K562 (cell line): Measurements from ENCODE around the gene FGF22. TPM values are rescaled to one million over a fixed set of nuclear protein-coding genes. Genes with fewer than 3 reads are reported as not detected.

ENCODE experiments used
- CBX1 ChIP-seq: sonication (generic); IDR thresholded peaks from 2 replicates; pipeline ENCODE4 v1.6.1; 2016; ENCODE audit warnings: antibody characterized with exemption, low read depth, mild to moderate bottlenecking
- CSDE1 ChIP-seq, 2 experiments: fragments of 450-650 bp; IDR thresholded peaks; 2 replicates each; pipeline ENCODE4 v1.6.1; 2016; ENCODE audit warnings: mild to moderate bottlenecking in 1 of 2
- ELF1 ChIP-seq: fragments of 200-800 bp; sonication (Bioruptor generic); IDR thresholded peaks from 2 replicates; pipeline ENCODE4 v1.6.1; 2016; ENCODE audit warnings: missing genetic modification characterization, missing compliant biosample characterization
- ETV5 ChIP-seq: sonication (generic); formaldehyde crosslinking; IDR thresholded peaks from 2 replicates; pipeline ENCODE4 v1.4.0; 2020; ENCODE audit warnings: low read depth, mild to moderate bottlenecking, missing genetic modification reagents
- HDAC1 ChIP-seq, 2 experiments: fragments of 450-650 bp; IDR thresholded peaks; 2 replicates each; pipeline ENCODE4 v1.6.1; 2016 to 2017; ENCODE audit warnings: inconsistent platforms in 1 of 2, mild to moderate bottlenecking in 1 of 2, moderate library complexity in 1 of 2
- XRCC5 ChIP-seq: fragments of 200-400 bp; formaldehyde crosslinking; IDR thresholded peaks from 2 replicates; pipeline ENCODE4 v1.6.1; 2017; ENCODE audit warnings: low read depth, mild to moderate bottlenecking, low read length
- ZFPM2 ChIP-seq: fragments of 250-450 bp; sonication (Bioruptor Pico); IDR thresholded peaks from 2 replicates; pipeline ENCODE4 v1.5.1; 2022; ENCODE audit warnings: mild to moderate bottlenecking
- ZNF347 ChIP-seq: fragments of 450-650 bp; formaldehyde crosslinking; IDR thresholded peaks from 2 replicates; pipeline ENCODE4 v1.4.0; 2020; ENCODE audit warnings: low read depth, mild to moderate bottlenecking, moderate library complexity
- ZNF407 ChIP-seq: fragments of 450-650 bp; IDR thresholded peaks from 2 replicates; pipeline ENCODE4 v1.6.1; 2016; ENCODE audit warnings: low read depth
- polyA plus RNA-seq, 8 experiments: library from polyadenylated mRNA; depleted of rRNA in 4 of 8; stranded (reverse) in 5 of 8; unstranded in 3 of 8; fragments of >200 nt; fragmentation: Nextera tagmentation in 2 of 8; fragmentation: Illumina TruSeq in 1 of 8; extraction: Ambion mirVana in 2 of 8; extraction: Trizol in 1 of 8; gene quantifications; 2 replicates each; pipeline versions ENCODE4 v1.2.1 to v1.2.3, GENCODE V29; 2011 to 2014; ENCODE audit warnings: inconsistent platforms in 1 of 8, missing spikeins in 1 of 8
- total RNA-seq, 7 experiments: library from RNA; depleted of rRNA in 6 of 7; stranded (reverse); fragments of >200 nt in 6 of 7; fragmentation: Illumina TruSeq in 2 of 7; extraction: Trizol in 2 of 7; gene quantifications; 2 replicates each; pipeline versions ENCODE4 v1.2.1 to v1.2.3, GENCODE V29; 2011 to 2021; ENCODE audit warnings: low replicate concordance in 1 of 7
- TF ChIP-seq, protein P1 (sequence below), 2 experiments: fragments of 450-650 bp in 1 of 2; sonication (generic) in 1 of 2; formaldehyde crosslinking in 1 of 2; IDR thresholded peaks; 2 replicates each; pipeline versions ENCODE4 v1.7.1 to v1.9.0; 2016 to 2022; ENCODE audit warnings: inconsistent platforms in 1 of 2, mild to moderate bottlenecking in 1 of 2, missing genetic modification reagents in 1 of 2

Gene FGF22
- total and polyA plus RNA-seq, 9 of the 15 experiments (the other 6 are each of a cell fraction or from before 2014, with no cell fraction given), result 0.14 to 2.2 (median 0.86) TPM; not detected in 4

GRCh38 chr19:633068-633785 is 6.5 kb upstream of the FGF22 start, which contains the start of gene POLRMT (continued):
- TF ChIP-seq, protein P1, sequence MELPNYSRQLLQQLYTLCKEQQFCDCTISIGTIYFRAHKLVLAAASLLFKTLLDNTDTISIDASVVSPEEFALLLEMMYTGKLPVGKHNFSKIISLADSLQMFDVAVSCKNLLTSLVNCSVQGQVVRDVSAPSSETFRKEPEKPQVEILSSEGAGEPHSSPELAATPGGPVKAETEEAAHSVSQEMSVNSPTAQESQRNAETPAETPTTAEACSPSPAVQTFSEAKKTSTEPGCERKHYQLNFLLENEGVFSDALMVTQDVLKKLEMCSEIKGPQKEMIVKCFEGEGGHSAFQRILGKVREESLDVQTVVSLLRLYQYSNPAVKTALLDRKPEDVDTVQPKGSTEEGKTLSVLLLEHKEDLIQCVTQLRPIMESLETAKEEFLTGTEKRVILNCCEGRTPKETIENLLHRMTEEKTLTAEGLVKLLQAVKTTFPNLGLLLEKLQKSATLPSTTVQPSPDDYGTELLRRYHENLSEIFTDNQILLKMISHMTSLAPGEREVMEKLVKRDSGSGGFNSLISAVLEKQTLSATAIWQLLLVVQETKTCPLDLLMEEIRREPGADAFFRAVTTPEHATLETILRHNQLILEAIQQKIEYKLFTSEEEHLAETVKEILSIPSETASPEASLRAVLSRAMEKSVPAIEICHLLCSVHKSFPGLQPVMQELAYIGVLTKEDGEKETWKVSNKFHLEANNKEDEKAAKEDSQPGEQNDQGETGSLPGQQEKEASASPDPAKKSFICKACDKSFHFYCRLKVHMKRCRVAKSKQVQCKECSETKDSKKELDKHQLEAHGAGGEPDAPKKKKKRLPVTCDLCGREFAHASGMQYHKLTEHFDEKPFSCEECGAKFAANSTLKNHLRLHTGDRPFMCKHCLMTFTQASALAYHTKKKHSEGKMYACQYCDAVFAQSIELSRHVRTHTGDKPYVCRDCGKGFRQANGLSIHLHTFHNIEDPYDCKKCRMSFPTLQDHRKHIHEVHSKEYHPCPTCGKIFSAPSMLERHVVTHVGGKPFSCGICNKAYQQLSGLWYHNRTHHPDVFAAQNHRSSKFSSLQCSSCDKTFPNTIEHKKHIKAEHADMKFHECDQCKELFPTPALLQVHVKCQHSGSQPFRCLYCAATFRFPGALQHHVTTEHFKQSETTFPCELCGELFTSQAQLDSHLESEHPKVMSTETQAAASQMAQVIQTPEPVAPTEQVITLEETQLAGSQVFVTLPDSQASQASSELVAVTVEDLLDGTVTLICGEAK (IDR thresholded peaks at IDR 0.05), result peak; percentile 94
- TF ChIP-seq, protein P1 (CRISPR knock-in tag; IDR thresholded peaks at IDR 0.05), result no peak
- TF ChIP-seq ZFPM2 (CRISPR knock-in tag), result no peak
- peak; percentile 93 for TF ChIP-seq ZNF407
- TF ChIP-seq ETV5 (CRISPR knock-in tag), result peak; percentile 50
- TF ChIP-seq XRCC5, result no peak
- peak; percentile 78 for TF ChIP-seq ELF1
- TF ChIP-seq HDAC1 (IDR thresholded peaks at IDR 0.05), result peak in 1 of 2 experiments; percentile 43; a peak in 1 of 4 replicates
- TF ChIP-seq CSDE1 (IDR thresholded peaks at IDR 0.05), result peak in 1 of 2 experiments; percentile 95; a peak in 2 of 4 replicates
- no peak for TF ChIP-seq ZNF347
- 0 out of 2 replicates have a peak, but pooled peaks have one; percentile 47 for TF ChIP-seq CBX1
